ENCODE results near the gene HPCAL1. TPM values are rescaled to one million over a fixed set of nuclear protein-coding genes. Genes with fewer than 3 reads are reported as not detected.

Gene HPCAL1
- polyA plus RNA-seq, 12 donors, result 20.2 to 55.9 (median 31.9) TPM; not detected in 1

- DNase-seq, result no peak
Measured at GRCh38 chr2:10385933-10386773, 83.4 kb downstream of the HPCAL1 start.

GRCh38 chr2:10387033-10387432, 84.3 kb downstream of the HPCAL1 start:
- DNase-seq, result no peak

GRCh38 chr2:10388954-10389560, 86.4 kb downstream of the HPCAL1 start:
- no peak for DNase-seq

- no peak for DNase-seq
Measured at GRCh38 chr2:10389573-10389972, 86.9 kb downstream of the HPCAL1 start.

GRCh38 chr2:10390369-10390801, 87.7 kb downstream of the HPCAL1 start:
- no peak for DNase-seq

GRCh38 chr2:10392100-10392499, 89.4 kb downstream of the HPCAL1 start:
- no peak for DNase-seq

- no peak for DNase-seq
Measured at GRCh38 chr2:10392548-10392947, 89.8 kb downstream of the HPCAL1 start.

GRCh38 chr2:10392951-10393639, 90.4 kb downstream of the HPCAL1 start:
- no peak for DNase-seq

GRCh38 chr2:10393640-10393982, 90.9 kb downstream of the HPCAL1 start:
- no peak for DNase-seq

- DNase-seq, result no peak
Measured at GRCh38 chr2:10395893-10396292, 93.2 kb downstream of the HPCAL1 start.

- DNase-seq, result no peak
Measured at GRCh38 chr2:10396464-10396863, 93.8 kb downstream of the HPCAL1 start.

GRCh38 chr2:10397297-10397875, 94.7 kb downstream of the HPCAL1 start:
- no peak for DNase-seq

GRCh38 chr2:10397878-10398277, 95.2 kb downstream of the HPCAL1 start:
- DNase-seq, result no peak

GRCh38 chr2:10398496-10398895, 95.8 kb downstream of the HPCAL1 start:
- no peak for DNase-seq

GRCh38 chr2:10399358-10399757, 96.7 kb downstream of the HPCAL1 start:
- no peak for DNase-seq

- no peak for DNase-seq
Measured at GRCh38 chr2:10400002-10400401, 97.3 kb downstream of the HPCAL1 start.

- no peak for DNase-seq
Measured at GRCh38 chr2:10400568-10400977, 97.9 kb downstream of the HPCAL1 start.

GRCh38 chr2:10400978-10401951, 98.6 kb downstream of the HPCAL1 start:
- no peak for DNase-seq

- DNase-seq, result no peak
Measured at GRCh38 chr2:10402062-10402585, 99.4 kb downstream of the HPCAL1 start.

GRCh38 chr2:10402653-10403215, 100.0 kb downstream of the HPCAL1 start:
- no peak for DNase-seq
